HG03442 (cell line): ENCODE results near the gene ZNF165.
"Not testable (repeated sequence)": the region's sequence is repeated elsewhere in the genome, so short reads cannot be mapped to it uniquely, and the experiment has no call there.

Experiments
- ATAC-seq: cut with Tn5 transposase; IDR thresholded peaks from one replicate; pipeline ENCODE4 v1.9.1; 2021; ENCODE audit warnings: mild to moderate bottlenecking, moderate library complexity; ENCODE audit not compliant: unreplicated experiment

ZNF165 gene

GRCh38 chr6:28118217-28118616 lies 37.8 kb downstream of the ZNF165 start:
- ATAC-seq, result no peak

GRCh38 chr6:28121876-28122275 lies 41.5 kb downstream of the ZNF165 start:
- ATAC-seq, result no peak

GRCh38 chr6:28122283-28122682 lies 41.9 kb downstream of the ZNF165 start:
- not testable (repeated sequence) for ATAC-seq

- peak; percentile 95 for ATAC-seq
Observed at GRCh38 chr6:28124350-28124970, 44.1 kb downstream of the ZNF165 start, which contains the start of gene ZSCAN16. Gene ZSCAN16, plus strand, starts transcription at chr6:28124609. Its CDS starts 835 bp downstream, at chr6:28125444.

- no peak for ATAC-seq
Observed at GRCh38 chr6:28124971-28125353, 44.6 kb downstream of the ZNF165 start.

- no peak for ATAC-seq
Observed at GRCh38 chr6:28125401-28125800, 45.0 kb downstream of the ZNF165 start.

GRCh38 chr6:28134015-28134414 lies 53.6 kb downstream of the ZNF165 start:
- no peak for ATAC-seq

- no peak for ATAC-seq
Observed at GRCh38 chr6:28134716-28135115, 54.3 kb downstream of the ZNF165 start.

GRCh38 chr6:28135393-28135792 lies 55.0 kb downstream of the ZNF165 start:
- no peak for ATAC-seq

- ATAC-seq, result peak; percentile 48
Observed at GRCh38 chr6:28136585-28137504, 56.5 kb downstream of the ZNF165 start.

- peak; percentile 29 for ATAC-seq
Observed at GRCh38 chr6:28137505-28137981, 57.2 kb downstream of the ZNF165 start.
